Pancreas (tissue), 10 donors: ENCODE measurements around the gene EIF4E. TPM values are rescaled to one million over a fixed set of nuclear protein-coding genes. Genes with fewer than 3 reads are reported as not detected.
"Not testable (repeated sequence)": the region's sequence is repeated elsewhere in the genome, so short reads cannot be mapped to it uniquely, and the experiment has no call there.

ENCODE experiments used
- ATAC-seq, 4 donors: fragments of 200-7000 bp; cut with Tn5 transposase; one replicate each; pipeline versions ENCODE4 v1.8.0 to v1.9.1; 2020; ENCODE audit warnings: mild to moderate bottlenecking in 4 of 4, moderate library complexity in 4 of 4
- DNase-seq, 6 donors: peaks; one replicate each; pipeline ENCODE4 v3.0.0-alpha.2; 2020
- FAIRE-seq: peaks from 2 replicates; lab custom pipeline; 2012; peaks lifted over from hg19 to GRCh38; lab: Jason Lieb, UNC
- H3K27ac ChIP-seq, 4 donors: fragments of 200-600 bp; sonication (generic); 1 replicate in 3 of 4; 2 replicates in 1 of 4; pipeline versions ENCODE4 v1.5.0 to v1.8.0; 2020
- H3K27me3 ChIP-seq, 4 donors: fragments of 200-600 bp; one replicate each; pipeline ENCODE4 v1.8.0; 2021
- H3K36me3 ChIP-seq, 3 donors: fragments of 200-600 bp; sonication (generic) in 1 of 3; one replicate each; pipeline versions ENCODE4 v1.5.0 to v1.8.0; 2020 to 2021
- H3K4me1 ChIP-seq, 3 donors: fragments of 200-600 bp; one replicate each; pipeline ENCODE4 v1.8.0; 2021
- H3K4me3 ChIP-seq, 4 donors: fragments of 200-600 bp; sonication (generic) in 2 of 4; one replicate each; pipeline versions ENCODE4 v1.5.0 to v1.8.0; 2020 to 2021
- H3K9me3 ChIP-seq, 4 donors: fragments of 200-600 bp; one replicate each; pipeline ENCODE4 v1.8.0; 2021
- WGBS, 2 donors: extraction: QIAGEN DNeasy Blood & Tissue Kit; methylation state at CpG; one replicate each; pipeline ENCODE4 v1.1.7; 2013; 5-methylcytosine and 5-hydroxymethylcytosine counted together
- intact Hi-C, 3 donors: fragments of 100-400 bp; cut with DNase I; formaldehyde crosslinking; loops; one replicate each; pipeline versions ENCODE4 v1.11.1 to v1.14.2; 2022
- polyA plus RNA-seq, 2 donors: library from polyadenylated mRNA; stranded (reverse); fragments of 200-250 nt; gene quantifications; one replicate each; pipeline ENCODE4 v1.2.3, GENCODE V29; 2013
- total RNA-seq, 6 donors: library from RNA; stranded (reverse); fragmentation: NEBNext Ultra II Directional in 4 of 6; extraction: Animal tissue kit (Norgen Biotek cat#: 25700) in 4 of 6; gene quantifications; one replicate each; pipeline versions ENCODE4 v1.2.1 to v1.2.4, GENCODE V29; 2021 to 2023
- TF ChIP-seq, protein P1 (sequence below), 4 donors: fragments of 200-600 bp; sonication (generic) in 3 of 4; IDR thresholded peaks; one replicate each; pipeline versions ENCODE4 v1.5.0 to v1.8.0; 2021; ENCODE audit warnings: antibody characterized with exemption in 4 of 4
- donor health status: healthy with polysubstance abuse.
- donor health status: DM: no; HTN: no; CAD: no; lungs with moderate emphysema.
- donor health status: DM: no; HTN: no; CAD: no.
- donor health status: control.
- donor health status: control.
- donor health status: Bipolar disorder and iron deficiency.
- donor health status: DM: yes; HTN: yes; CAD: no.
- donor health status: DM: no; HTN: no; CAD: no.
- donor health status: DM: no; HTN: no; CAD: no.
- donor health status: DM: yes; HTN: yes; CAD: no.

EIF4E gene
- total and polyA plus RNA-seq, 8 donors: 6.3 to 31.8 (median 22.3) TPM

- FAIRE-seq: no peak
- Histone ChIP-seq H3K27ac (no peak overlapping the region), H3K4me1 (no peaks in the 10 kb centered on the region), H3K36me3 (no peaks in the 10 kb centered on the region), H3K27me3 (no peaks in the 10 kb centered on the region), H3K4me3 (no peak overlapping the region), H3K9me3 (no peaks in the 10 kb centered on the region)
- ATAC-seq: no peak
- no peak for DNase-seq
- 49 to 86% methylated on average over 1 of the region's 1 CpG for WGBS, 2 donors
- TF ChIP-seq, protein P1, sequence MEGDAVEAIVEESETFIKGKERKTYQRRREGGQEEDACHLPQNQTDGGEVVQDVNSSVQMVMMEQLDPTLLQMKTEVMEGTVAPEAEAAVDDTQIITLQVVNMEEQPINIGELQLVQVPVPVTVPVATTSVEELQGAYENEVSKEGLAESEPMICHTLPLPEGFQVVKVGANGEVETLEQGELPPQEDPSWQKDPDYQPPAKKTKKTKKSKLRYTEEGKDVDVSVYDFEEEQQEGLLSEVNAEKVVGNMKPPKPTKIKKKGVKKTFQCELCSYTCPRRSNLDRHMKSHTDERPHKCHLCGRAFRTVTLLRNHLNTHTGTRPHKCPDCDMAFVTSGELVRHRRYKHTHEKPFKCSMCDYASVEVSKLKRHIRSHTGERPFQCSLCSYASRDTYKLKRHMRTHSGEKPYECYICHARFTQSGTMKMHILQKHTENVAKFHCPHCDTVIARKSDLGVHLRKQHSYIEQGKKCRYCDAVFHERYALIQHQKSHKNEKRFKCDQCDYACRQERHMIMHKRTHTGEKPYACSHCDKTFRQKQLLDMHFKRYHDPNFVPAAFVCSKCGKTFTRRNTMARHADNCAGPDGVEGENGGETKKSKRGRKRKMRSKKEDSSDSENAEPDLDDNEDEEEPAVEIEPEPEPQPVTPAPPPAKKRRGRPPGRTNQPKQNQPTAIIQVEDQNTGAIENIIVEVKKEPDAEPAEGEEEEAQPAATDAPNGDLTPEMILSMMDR (IDR thresholded peaks at IDR 0.05): no peak
- intact Hi-C loops: no loop called here
These were observed 95.5 kb downstream of the EIF4E start for GRCh38 chr4:98833384-98833783.

DNA sequence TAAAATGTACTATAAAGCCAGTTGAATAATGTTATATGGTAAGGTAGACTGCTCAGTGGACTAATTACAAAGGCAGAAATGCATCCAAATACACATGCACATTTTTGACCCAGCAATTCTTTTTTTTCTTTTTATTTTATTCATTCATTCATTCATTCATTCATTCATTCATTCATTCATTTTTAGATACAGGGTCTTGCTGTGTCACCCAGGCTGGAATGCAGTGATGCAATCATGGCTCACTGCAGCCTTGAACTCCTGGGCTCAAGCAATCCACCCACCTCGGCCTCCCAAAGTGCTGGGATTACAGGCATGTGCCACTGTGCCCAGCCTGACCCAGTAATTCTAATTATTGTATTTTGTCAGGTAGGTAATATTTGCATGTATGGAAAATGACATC, 97.9 kb downstream of the EIF4E start:
- intact Hi-C loops, H3K9me3 ChIP-seq, ATAC-seq, H3K27ac ChIP-seq, H3K27me3 ChIP-seq, H3K36me3 ChIP-seq, H3K4me3 ChIP-seq, DNase-seq, FAIRE-seq, H3K4me1 ChIP-seq: not testable (repeated sequence)
- 75 to 78% methylated on average over 1 of the region's 1 CpG for WGBS, 2 donors

Other genes with a start within 250 kb of the EIF4E start
- gene METAP1, start 66.6 kb upstream of the EIF4E start, total RNA-seq: 10 to 100 TPM; 13.7 to 20.8 (median 16.5) TPM
- gene METAP1, start 66.6 kb upstream of the EIF4E start, polyA plus RNA-seq: 10 to 100 TPM; 11.4 to 18.7 TPM
- 10 to 100 TPM; 41.1 to 57.1 (median 45.7) TPM for gene ADH5, start 159.7 kb upstream of the EIF4E start, total RNA-seq
- 10 to 100 TPM; 33.3 to 52.4 TPM for gene ADH5, start 159.7 kb upstream of the EIF4E start, polyA plus RNA-seq
- under 1 TPM in 4 of 6 donors, not detected in 2; 0.14 to 0.58 (median 0.34) TPM for gene ADH4, start 215.2 kb upstream of the EIF4E start, total RNA-seq
- gene ADH4, start 215.2 kb upstream of the EIF4E start, polyA plus RNA-seq: under 1 TPM in 1 of 2 donors, not detected in 1; 0.09 TPM